ENCODE results near the gene E4F1. TPM values are rescaled to one million over a fixed set of nuclear protein-coding genes. Genes with fewer than 3 reads are reported as not detected.
A peak's percentile ranks its signal among the peaks of the same experiment; 100 is the strongest.

Gene E4F1
- total and polyA plus RNA-seq, 9 of the 15 experiments (the other 6 are each of a cell fraction or from before 2014, with no cell fraction given): 0.48 to 94.9 (median 20.4) TPM

DNA sequence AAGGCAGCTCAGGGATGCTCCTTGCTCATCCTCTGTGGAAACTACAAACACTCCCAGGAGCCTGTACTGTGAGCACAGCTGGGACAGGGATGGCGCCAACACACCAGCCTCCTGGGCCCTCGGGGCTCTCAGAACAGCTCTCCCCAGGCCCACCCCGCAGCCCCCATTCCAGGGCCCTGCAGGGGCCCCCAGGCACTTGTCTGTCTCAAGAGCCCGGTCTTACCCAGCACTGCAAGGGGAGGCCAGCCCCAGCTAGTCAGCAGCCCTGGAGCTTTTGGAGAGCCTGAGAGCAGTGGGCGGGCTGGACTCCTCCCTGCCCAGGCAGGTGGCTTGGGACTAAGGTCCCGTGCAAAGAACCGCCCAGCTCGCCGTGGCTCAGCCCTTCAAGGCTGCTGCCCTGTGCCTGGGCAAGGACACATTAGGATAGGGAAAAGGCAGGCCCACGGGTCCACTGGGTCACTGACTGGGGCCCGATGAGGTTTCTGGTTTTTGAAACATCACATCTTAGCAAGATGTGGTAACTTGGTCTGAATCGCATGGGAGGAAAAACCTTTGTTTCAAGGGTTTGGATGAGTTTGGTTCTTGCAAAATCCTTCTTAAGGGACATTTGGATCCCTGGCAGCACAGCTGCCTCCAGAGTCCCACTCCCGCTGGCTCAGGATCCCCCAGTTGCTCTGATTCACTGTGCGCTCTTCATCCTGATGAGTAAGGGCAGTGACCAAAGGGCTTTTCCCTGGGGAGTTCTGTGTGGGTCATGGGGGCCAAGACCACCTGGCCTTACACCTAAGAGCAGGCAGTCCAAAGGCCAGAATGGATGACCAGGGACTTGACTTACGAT lies 15.7 kb downstream of the E4F1 start:
- no TSS peak for BruUV-seq (replicated peaks)
- H3K36me3 ChIP-seq (ENCODE audit: control insufficient read depth, insufficient read depth, low read length): peaks cover 57% of the 10 kb centered on the region; the same call in 2 of the 3 replicates
- H3K4me3 ChIP-seq: no peak overlapping the region
- H3K9ac ChIP-seq (ENCODE audit: insufficient read depth in 1 of 2, low read depth in 2 of 2, low read length in 2 of 2): peak overlapping the region in 1 of 2 experiments; percentile 52; a peak in 2 of 4 replicates
- POLR2A ChIA-PET: interaction anchor here (0.7 to 6.6 kb wide), 7 partner anchors 9 to 54 kb away, joined by 3 to 39 read pairs (median 3); partner anchors contain the start of gene ECI1
- ATAC-seq (peak; percentile 36), FAIRE-seq (no peak), DNase-seq (ENCODE audit: extremely low read depth in 1 of 4, low spot score in 3 of 4) (no peak)
- TF ChIP-seq ZNF436 (CRISPR knock-in tag; IDR thresholded peaks at IDR 0.05) (no peak), RBFOX2 (IDR thresholded peaks at IDR 0.05; ENCODE audit: low read depth, low read length) (peak; percentile 19; the same call in 1 of the 2 replicates), POLR2AphosphoS2 (IDR thresholded peaks at IDR 0.05; ENCODE audit: low read length) (peak; percentile 60; the same call in 1 of the 2 replicates), ZNF717 (CRISPR knock-in tag; IDR thresholded peaks at IDR 0.05) (no peak), POLR2AphosphoS5 (IDR thresholded peaks at IDR 0.05; ENCODE audit: control insufficient read depth, insufficient read depth, low read depth, low read length) (peak; percentile 4; the same call in 1 of the 2 replicates), POLR2A (conservative IDR thresholded peaks at IDR 0.05) (peak; percentile 8; the same call in 1 of the 2 replicates)
- no peaks in the 10 kb centered on the region for H3K27me3 ChIP-seq (ENCODE audit: control insufficient read depth in 2 of 2, insufficient read depth in 2 of 2, low read length in 2 of 2)
- H3K4me1 ChIP-seq (replicated peaks in 1 of 2; ENCODE audit: control insufficient read depth in 2 of 2, insufficient read depth in 2 of 2, low read length in 2 of 2): peaks cover 0 to 53% of the 10 kb centered on the region in 2 experiments; a peak in 2 of 5 replicates
- H3K4me2 ChIP-seq (ENCODE audit: insufficient read depth, low read length): no peak overlapping the region
- H2AFZ ChIP-seq (ENCODE audit: low read depth, low read length): no peak overlapping the region
- intact Hi-C loops (cut with micrococcal nuclease): no loop called here
- no peaks in the 10 kb centered on the region for H4K20me1 ChIP-seq (replicated peaks; ENCODE audit: control insufficient read depth, insufficient read depth, low read length)
- in situ Hi-C loops (cut with MboI): no loop called here
- no peaks in the 10 kb centered on the region for H3K79me2 ChIP-seq (ENCODE audit: control insufficient read depth, insufficient read depth, low read length)
- no peaks in the 10 kb centered on the region for H3K9me1 ChIP-seq (ENCODE audit: control insufficient read depth, insufficient read depth, low read length)
- H3K9me3 ChIP-seq (replicated peaks; ENCODE audit: control insufficient read depth, insufficient read depth, low read depth, low read length): no peaks in the 10 kb centered on the region
- CTCF ChIA-PET (ENCODE audit: low intra/inter-chr PET ratio): no interaction called here
- H3K27ac ChIP-seq (ENCODE audit: extremely low read depth, low read depth, low read length): no peak overlapping the region
- 85% methylated on average over 10 of the region's 15 CpGs for WGBS (ENCODE audit: insufficient coverage, low coverage, missing lambda C conversion rate)

All from K562 (cell line).